Fibroblast of lung (primary cell): ENCODE data around the gene GPX1. TPM values are rescaled to one million over a fixed set of nuclear protein-coding genes. Genes with fewer than 3 reads are reported as not detected.
"Not testable (repeated sequence)": the region's sequence is repeated elsewhere in the genome, so short reads cannot be mapped to it uniquely, and the experiment has no call there.

ENCODE experiments used
- DNase-seq, 2 donors: peaks; one replicate each; pipeline versions ENCODE4 v3.0.0 to v3.0.0-alpha.2; 2010; ENCODE audit warnings: low read depth in 2 of 2
- H2AFZ ChIP-seq: 2 replicates; pipeline ENCODE4 v1.5.1; 2012; ENCODE audit warnings: low read length, control low read depth, inconsistent platforms
- H3K27ac ChIP-seq: 2 replicates; pipeline ENCODE4 v1.5.1; 2011; ENCODE audit warnings: low read length, control low read depth; ENCODE audit not compliant: insufficient read depth
- H3K27me3 ChIP-seq: 2 replicates; pipeline ENCODE4 v1.5.1; 2011; ENCODE audit warnings: mild to moderate bottlenecking, low read length; ENCODE audit not compliant: control insufficient read depth, insufficient read depth
- H3K36me3 ChIP-seq: 2 replicates; pipeline ENCODE4 v1.5.1; 2011; ENCODE audit warnings: low read length; ENCODE audit not compliant: control insufficient read depth, insufficient read depth
- H3K4me1 ChIP-seq: 2 replicates; pipeline ENCODE4 v1.5.1; 2011; ENCODE audit warnings: low read length; ENCODE audit not compliant: control insufficient read depth, insufficient read depth; ENCODE audit errors: extremely low read depth
- H3K4me2 ChIP-seq: 2 replicates; pipeline ENCODE4 v1.5.1; 2011; ENCODE audit warnings: low read length, control low read depth; ENCODE audit not compliant: insufficient read depth; ENCODE audit errors: extremely low read depth
- H3K4me3 ChIP-seq, 4 experiments: fragments of 200-600 bp in 1 of 4; sonication (generic) in 1 of 4; replicated peaks in 1 of 4; 2 replicates each; pipeline ENCODE4 v1.5.1; 2011 to 2016; ENCODE audit warnings: low read length in 4 of 4, low read depth in 3 of 4, mild to moderate bottlenecking in 3 of 4, control low read depth in 2 of 4, inconsistent platforms in 1 of 4, mixed read lengths in 1 of 4; ENCODE audit not compliant: insufficient read depth in 1 of 4; ENCODE audit errors: control extremely low read depth in 1 of 4
- H3K79me2 ChIP-seq: 2 replicates; pipeline ENCODE4 v1.5.1; 2012; ENCODE audit warnings: mild to moderate bottlenecking, low read length, inconsistent platforms; ENCODE audit not compliant: control insufficient read depth, insufficient read depth
- H3K9ac ChIP-seq: 2 replicates; pipeline ENCODE4 v1.5.1; 2011; ENCODE audit warnings: mild to moderate bottlenecking, low read length, control low read depth; ENCODE audit not compliant: insufficient read depth
- H3K9me3 ChIP-seq: 2 replicates; pipeline ENCODE4 v1.5.1; 2012; ENCODE audit warnings: low read depth, low read length; ENCODE audit not compliant: control insufficient read depth, insufficient read depth
- H4K20me1 ChIP-seq: 2 replicates; pipeline ENCODE4 v1.5.1; 2011; ENCODE audit warnings: low read length; ENCODE audit not compliant: control insufficient read depth, insufficient read depth; ENCODE audit errors: extremely low read depth
- CTCF ChIP-seq, 2 donors: IDR thresholded peaks in 1 of 2; conservative IDR thresholded peaks in 1 of 2; 1 replicate in 1 of 2; 2 replicates in 1 of 2; pipeline ENCODE4 v1.5.1; 2011 to 2012; ENCODE audit warnings: low read length in 2 of 2, control low read depth in 1 of 2, inconsistent platforms in 1 of 2, low read depth in 1 of 2, mild to moderate bottlenecking in 1 of 2
- EZH2 ChIP-seq: IDR thresholded peaks from 2 replicates; pipeline ENCODE4 v1.5.1; 2012; ENCODE audit warnings: low read length, control low read depth, mild to moderate bottlenecking; ENCODE audit errors: missing control alignments
- polyA plus RNA-seq, 2 donors: library from polyadenylated mRNA; depleted of rRNA in 1 of 2; stranded (reverse) in 1 of 2; unstranded in 1 of 2; fragments of >200 nt; gene quantifications; 2 replicates each; pipeline ENCODE4 v1.2.1, GENCODE V29; 2011 to 2012; ENCODE audit warnings: missing spikeins in 1 of 2
- total RNA-seq: library from RNA; depleted of rRNA; stranded (reverse); fragments of >200 nt; gene quantifications from 2 replicates; pipeline ENCODE4 v1.2.1, GENCODE V29; 2014

The GPX1 gene
- total and polyA plus RNA-seq, 2 donors (not counting 1 experiment from before 2014, with no cell fraction given), result 227 to 456 TPM

DNA sequence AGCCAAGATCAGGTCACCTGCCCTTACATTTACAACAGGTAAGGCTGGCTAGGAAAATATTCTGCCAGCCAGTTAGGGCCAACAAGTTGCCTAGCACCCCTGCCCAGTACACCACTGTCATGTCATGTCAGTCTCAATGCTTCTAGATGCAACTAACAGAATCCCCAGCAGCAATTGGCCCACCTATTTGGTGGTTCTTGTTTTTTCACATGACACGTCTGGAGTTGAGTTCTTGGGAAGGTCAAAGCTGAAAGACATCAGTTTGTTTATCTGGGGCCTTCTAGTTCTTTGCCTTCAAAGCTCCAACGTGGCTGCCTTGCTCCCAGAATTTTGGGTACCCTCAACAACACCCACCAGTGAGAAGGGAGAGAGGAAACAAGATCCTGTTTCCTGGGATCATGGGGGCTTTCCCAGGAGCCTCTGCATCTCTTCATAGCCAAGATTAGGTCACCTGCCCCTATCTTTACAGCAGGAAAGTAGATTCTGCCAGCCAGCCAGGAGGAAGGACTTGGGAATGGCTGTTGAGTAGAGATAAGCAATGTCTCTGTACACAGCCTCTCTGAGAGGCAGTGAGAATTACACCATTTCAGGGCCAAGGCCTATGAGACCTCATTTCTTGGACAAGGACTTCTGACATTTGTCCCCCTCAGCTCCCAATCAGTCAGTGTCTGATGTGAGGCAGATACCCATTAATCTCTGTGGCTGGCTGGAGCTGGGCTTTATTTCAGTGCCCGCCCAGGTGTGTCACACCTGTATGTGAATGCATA, 8.6 kb downstream of the GPX1 start:
- no peaks in the 10 kb centered on the region for H3K27me3 ChIP-seq
- TF ChIP-seq CTCF (conservative IDR thresholded peaks at IDR 0.05 in 1 of 2, IDR thresholded peaks at IDR 0.05 in 1 of 2; ENCODE audit: low read depth in 1 of 2, low read length in 2 of 2), result no peak
- no peak for TF ChIP-seq EZH2
- DNase-seq, result no peak
- no peak overlapping the region for H3K27ac ChIP-seq
- no peak overlapping the region for H3K4me2 ChIP-seq
- H4K20me1 ChIP-seq, result no peaks in the 10 kb centered on the region
- H3K79me2 ChIP-seq, result no peaks in the 10 kb centered on the region
- no peak overlapping the region for H3K4me3 ChIP-seq
- no peaks in the 10 kb centered on the region for H3K36me3 ChIP-seq
- H3K9ac ChIP-seq, result no peak overlapping the region
- no peak overlapping the region for H2AFZ ChIP-seq
- no peaks in the 10 kb centered on the region for H3K9me3 ChIP-seq
- H3K4me1 ChIP-seq, result peaks cover 15% of the 10 kb centered on the region

GRCh38 chr3:49348361-49348760, 9.8 kb downstream of the GPX1 start:
- not testable (repeated sequence) for H3K4me3 ChIP-seq, DNase-seq, H3K9ac ChIP-seq, H3K27me3 ChIP-seq, H3K36me3 ChIP-seq, H3K79me2 ChIP-seq, H4K20me1 ChIP-seq, H3K27ac ChIP-seq, H3K9me3 ChIP-seq, H3K4me2 ChIP-seq, H2AFZ ChIP-seq
- H3K4me1 ChIP-seq, result peaks cover 15% of the 10 kb centered on the region

DNA sequence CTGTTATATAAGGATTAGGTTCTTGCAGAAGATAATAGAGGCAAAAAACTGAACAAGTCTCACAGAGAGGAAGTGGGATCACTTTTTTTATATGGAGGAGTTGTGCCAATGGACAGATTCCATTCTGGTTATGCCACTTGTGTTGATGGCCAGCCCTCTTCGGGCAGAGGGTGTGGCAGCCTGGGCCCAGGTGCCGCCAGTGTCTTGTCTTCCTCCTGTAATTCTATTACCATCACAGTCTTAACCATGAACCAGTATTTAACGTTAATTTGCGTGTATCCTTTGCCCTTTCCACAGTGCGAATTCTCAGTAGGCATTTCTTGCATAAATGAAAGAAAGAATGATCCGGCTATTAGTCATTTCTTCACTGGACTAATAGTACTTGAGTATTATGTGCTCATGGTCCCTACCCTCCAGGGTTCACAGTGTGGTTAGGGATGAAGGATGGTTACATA, 11.3 kb downstream of the GPX1 start:
- Histone ChIP-seq H2AFZ (no peak overlapping the region), H3K27me3 (no peaks in the 10 kb centered on the region), H3K79me2 (no peaks in the 10 kb centered on the region), H3K9me3 (no peaks in the 10 kb centered on the region), H3K4me3 (no peak overlapping the region), H3K4me2 (no peak overlapping the region), H3K36me3 (no peaks in the 10 kb centered on the region), H3K9ac (no peak overlapping the region), H3K4me1 (peaks cover 4% of the 10 kb centered on the region), H3K27ac (no peak overlapping the region), H4K20me1 (no peaks in the 10 kb centered on the region)
- DNase-seq, result peak; percentile 44 to 84
- TF ChIP-seq EZH2 (no peak), CTCF (conservative IDR thresholded peaks at IDR 0.05 in 1 of 2, IDR thresholded peaks at IDR 0.05 in 1 of 2; ENCODE audit: low read depth in 1 of 2, low read length in 2 of 2) (no peak)
